HG03108 (cell line): ENCODE data around the gene HLA-DMA.

ENCODE experiments used
- ATAC-seq: cut with Tn5 transposase; IDR thresholded peaks from one replicate; pipeline ENCODE4 v1.9.1; 2021; ENCODE audit warnings: moderate library complexity; ENCODE audit not compliant: unreplicated experiment

HLA-DMA gene

DNA sequence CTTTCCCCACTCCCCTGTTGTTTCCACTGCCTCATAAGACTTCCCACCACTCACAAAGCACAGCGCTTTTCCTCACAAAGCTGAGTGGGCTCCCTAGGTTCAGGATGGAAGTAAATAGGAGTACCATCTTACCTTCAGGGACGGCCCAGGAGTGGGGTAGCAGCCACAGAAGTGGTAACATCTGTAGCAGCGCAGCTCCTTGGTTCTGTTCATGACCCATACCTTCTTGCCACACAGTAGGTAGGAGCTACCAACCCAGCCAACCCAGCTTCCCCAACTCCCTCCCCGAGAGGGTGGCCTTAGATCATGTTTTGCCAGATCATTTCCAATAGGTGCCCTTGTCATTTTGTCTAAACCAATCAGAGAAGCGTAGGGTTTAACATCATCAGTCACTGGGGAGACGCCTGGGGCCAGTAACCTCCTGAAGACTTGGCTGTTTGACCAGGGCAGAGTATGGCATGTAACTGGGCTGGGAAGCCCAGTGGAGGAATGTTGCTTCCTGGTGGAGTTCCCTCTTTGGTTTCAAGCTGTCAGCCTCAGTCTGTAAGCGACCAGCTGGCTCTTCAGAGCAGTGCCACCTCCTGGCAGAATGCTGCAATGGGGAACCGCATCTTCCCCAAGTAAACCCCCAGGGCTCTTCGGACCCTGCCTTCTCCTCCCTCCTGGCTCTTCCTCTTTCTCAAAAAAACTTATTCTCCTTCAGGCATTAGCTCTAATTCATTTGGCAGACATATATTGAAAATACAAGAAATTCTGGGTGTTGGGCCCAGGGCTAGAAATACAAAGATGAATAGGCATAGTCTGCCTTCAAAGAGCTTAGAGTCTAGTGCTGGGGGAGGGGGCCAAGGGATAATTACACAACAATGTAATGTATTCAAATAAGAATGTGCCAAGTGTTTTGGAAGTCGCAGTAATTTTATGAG, at the start of gene HLA-DMA:
Gene HLA-DMA, minus strand, starts transcription at position 281 of the 923 bp plus-strand sequence. Its CDS starts 61 bp downstream, at position 220.
- ATAC-seq, result peak; percentile 82

DNA sequence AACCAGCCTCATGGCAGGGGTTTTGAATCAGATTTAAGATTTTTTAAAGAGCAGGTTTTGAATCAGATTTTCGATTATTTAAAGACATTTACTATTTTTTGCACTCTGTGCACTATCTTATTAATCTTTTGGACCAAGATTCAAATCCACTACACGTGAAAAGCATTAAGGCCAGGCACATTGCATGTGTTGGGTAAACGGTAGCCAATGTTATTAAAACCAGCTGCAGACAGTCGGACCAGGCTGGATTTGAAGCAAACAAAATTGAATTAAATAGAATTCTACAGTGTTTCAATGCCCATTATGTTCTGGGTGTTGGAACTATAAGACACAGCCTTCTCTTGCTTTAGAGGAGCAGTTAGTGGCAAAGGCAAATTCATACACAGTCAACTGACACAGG, 48.8 kb upstream of the HLA-DMA start:
- no peak for ATAC-seq

DNA sequence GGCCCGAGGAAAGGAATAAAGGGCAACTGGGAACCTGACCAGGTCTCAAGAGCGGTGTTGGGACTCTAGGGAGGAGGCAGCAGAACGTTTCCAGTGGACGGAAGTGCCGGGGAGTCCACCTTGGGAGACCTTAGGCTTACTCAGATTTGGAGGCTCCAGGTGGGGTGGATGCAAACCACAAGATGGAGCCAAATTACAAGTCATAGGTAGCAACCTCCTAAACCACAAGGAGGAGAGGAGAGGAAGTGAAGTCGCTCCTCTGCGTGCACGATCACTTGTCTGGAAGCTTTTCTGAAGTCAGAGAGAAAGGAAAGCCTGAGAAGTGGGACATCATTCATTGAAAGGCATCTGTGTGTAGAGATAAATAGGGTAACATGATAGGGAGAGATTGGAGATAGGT, 47.2 kb upstream of the HLA-DMA start:
- no peak for ATAC-seq

DNA sequence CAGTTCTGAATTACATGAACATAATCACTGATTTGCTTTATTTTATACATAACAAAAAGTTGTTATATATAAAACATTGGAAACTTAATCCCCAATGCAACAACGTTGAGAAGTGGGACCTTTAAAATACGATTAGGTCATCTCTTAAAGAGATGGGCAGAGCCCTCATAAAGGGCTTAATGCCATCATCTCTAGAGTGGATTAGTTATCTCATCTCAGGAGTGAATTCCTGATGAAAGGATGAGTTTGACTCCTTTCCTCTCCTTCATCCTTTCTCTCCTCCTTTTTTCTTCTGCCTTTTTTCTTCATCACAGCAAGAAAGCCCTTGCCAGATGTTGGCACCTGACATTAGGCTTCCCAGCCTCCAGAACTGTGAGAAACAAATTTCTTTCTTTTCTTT, 42.6 kb upstream of the HLA-DMA start:
- no peak for ATAC-seq

DNA sequence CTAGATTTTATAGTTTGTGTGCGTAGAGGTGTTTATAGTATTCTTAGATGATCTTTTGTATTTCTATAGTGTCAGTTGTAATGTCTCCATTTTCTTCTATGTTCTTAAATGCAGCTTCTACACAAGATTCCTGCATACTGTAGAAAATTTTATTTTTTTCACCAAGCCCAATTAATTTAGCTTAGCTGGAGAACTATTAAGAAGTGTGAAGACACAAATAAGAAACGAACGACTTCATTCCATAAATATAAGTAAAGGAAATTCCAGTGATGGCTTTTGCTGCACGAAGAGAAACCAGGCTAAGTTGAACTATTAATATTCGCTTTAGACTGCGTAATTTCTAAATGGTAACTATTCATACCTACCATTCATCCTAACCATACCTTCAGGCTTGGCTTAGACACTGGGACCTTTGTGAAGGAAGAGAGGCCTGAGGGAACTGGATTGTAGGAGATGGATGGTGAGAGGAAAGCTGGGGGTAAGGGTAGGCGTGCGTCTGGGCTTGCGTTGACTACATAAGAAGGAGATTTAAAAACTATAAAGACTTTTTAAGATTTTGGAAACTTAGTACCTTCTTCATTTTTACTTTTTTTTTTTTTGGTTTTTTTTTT, 40.6 kb upstream of the HLA-DMA start:
- no peak for ATAC-seq

DNA sequence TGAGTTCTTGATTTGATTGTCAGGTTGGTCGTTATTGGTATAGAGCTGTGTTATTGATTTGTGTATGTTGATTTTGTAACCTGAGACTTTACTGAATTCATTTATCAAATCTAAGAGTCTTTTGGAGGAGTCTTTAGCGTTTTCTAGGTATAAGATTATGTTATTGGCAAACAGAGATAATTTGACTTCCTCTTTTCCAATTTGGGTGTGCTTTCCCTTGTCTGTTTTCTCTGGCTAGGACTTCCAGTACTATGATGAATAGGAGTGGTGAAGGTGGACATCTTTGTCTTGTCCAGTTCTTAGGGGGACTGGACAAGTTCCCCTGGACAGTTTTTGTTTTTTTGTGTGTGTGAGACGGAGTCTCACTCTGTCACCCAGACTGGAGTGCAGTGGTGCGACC, 39.1 kb upstream of the HLA-DMA start:
- ATAC-seq, result no peak

DNA sequence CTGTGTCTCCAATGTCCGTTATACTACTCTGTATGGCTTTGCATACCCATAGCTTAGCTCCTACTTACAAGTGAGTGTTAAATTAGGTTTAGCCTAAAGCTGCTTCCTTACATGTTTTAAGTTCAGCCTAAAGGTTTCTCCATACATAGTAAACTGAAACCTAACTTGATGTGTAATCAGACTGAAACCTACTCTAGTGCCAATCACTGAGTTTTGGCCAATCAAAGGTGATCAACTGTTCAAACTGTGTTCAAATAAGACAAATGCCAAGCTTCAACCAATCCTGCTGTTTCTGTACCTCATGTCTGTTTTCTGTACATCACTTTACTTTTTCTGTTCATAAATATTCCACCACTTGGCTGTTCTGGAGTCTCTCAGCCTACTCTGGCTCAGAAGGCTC, 36.5 kb upstream of the HLA-DMA start:
- ATAC-seq, result no peak

DNA sequence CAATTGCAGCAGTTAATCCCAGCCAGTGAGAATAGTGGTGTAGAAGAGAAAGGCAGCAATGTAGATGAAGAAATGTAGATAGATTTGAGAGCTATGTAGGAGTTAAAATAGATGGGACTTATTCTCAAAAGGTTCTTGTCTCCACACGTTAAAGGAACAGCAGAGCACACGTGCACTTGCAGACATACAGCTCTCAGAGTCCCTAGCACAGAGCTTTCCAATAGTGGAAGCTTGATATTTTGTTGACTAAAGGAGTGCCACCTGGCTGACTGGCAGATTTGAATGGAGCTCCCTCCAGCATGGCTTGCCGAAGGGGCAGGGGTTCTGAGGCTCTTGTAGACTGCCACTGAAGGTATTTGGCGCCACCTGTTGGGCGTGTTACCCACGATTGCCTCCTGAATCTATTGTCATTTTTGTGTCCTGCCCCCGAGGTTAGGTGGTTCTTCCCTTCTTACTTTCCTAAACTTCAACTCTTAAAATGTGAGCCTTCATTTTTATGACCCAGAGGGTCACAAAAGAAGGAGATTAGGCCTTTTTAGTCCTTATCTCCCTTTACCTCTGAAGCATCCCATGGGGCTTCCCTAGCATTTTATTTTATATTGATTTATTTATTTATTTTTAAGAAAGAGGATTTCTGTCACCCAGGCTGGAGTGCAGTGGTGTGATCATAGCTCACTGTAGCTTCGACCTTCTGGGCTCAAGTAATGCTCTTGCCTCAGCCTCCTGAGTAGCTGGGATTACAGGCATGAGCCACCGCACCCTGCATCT, 31.9 kb upstream of the HLA-DMA start:
- ATAC-seq, result peak; percentile 52

DNA sequence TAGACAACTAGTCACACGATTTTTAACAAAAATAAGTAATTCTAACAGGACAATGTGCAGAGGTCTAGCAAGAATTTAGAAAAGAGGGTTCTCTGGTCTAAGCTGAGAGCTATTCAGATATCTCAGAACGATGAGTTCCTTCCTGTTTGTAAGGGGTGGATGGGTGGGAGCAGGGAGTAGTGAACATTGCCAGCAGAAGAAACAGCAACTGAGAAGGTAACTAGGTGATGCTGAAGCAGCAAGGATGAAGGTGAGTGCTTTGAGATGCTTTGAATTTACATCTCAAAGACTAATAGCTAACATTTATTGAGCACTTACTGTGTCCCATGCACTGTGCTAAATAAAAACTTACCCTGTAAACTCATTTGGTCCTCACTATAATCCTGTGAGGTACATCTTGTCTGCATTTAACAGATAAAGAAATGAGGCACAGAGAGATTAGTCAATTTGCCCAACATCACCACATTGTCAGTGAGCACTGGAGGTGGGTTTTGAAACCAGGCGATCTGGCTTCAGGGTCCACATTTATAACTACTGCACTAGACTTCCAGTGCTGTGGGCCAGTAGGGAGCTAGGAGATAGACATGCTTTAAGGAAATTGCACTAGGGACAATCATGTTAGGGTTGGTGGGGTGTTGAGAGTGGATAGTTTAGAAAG, 31.2 kb upstream of the HLA-DMA start:
- no peak for ATAC-seq

DNA sequence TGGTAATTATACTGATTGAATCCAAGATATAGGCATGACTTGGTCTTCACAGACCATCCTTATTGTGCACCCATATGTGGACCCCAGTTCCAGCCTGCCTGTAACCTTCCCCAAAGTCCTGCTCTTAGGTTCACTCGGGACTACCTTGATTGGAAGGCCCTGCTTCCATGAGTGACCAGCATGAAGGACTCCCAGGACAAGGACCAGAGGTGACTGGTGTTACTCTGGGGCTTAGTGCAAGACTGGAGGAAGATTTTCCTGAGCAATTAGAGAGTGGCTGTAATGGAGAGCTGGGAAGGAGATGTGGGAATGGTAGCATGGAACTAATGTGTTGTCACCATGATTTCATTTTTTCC, 30.6 kb upstream of the HLA-DMA start:
- ATAC-seq, result no peak

DNA sequence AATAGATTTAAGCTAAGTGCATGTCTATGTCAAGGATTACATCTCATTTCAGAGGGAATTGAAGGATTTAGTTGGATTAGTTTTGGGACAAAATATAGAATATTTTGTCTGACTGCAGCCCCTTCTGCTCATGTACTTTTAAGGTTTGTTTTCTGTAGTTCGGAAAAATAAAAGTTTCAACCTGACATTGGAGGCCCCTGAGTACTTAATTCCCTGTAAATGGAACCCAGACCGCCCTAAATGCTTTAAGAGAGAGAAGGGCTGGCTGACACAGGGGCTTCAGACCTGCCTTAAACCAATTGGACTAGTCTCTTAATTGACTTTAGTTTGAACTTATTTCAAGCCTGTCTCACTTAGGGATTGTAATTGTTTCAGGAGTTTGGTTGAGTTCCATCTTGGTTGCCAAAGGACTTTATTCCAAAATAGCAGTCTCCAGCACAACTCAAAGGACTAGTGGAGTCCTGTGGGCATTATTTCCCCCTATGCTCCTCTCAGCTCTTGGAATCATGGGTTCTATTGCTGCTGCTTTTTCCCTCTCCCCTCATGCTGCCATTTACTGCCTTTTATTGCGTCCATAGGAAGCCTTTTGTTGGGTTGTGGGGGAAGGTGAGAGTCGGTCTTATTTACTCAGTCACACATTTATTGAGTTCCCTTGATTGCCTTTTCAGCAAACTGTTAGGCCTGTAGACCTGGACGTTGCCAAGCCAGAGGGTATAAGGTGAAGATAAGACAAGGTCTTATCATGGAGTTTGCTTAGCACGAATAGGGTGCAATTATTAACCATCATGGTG, 30.0 kb upstream of the HLA-DMA start:
- no peak for ATAC-seq

DNA sequence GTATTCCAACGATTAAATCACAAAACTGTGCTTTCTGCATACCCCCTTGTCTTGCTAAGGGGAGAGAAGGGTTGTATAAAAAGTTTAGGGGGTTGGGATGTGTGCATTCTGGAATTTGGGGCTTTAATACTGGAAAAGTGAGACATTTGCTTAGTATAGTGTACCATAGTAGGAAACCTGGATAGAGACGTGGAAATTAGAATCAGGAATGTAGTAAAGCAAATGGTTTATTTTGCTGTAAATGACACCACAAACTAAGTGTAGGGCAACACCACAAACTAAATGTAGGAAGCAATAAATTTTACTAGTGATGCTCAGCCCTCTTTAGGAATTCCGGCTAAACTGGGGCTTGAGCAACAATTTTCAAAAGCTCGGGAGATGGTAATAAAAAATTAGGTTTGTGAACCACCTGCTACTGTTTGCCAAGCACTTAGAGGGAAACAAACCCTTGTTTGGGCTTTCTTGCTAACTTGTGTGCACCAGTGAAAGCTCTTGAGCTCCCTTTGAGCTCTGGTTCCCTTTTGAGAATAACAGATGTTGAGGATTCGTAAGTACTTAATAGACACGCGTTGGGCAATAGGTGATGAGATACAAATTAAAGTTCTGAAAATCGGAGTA, 29.3 kb upstream of the HLA-DMA start:
- ATAC-seq, result no peak

DNA sequence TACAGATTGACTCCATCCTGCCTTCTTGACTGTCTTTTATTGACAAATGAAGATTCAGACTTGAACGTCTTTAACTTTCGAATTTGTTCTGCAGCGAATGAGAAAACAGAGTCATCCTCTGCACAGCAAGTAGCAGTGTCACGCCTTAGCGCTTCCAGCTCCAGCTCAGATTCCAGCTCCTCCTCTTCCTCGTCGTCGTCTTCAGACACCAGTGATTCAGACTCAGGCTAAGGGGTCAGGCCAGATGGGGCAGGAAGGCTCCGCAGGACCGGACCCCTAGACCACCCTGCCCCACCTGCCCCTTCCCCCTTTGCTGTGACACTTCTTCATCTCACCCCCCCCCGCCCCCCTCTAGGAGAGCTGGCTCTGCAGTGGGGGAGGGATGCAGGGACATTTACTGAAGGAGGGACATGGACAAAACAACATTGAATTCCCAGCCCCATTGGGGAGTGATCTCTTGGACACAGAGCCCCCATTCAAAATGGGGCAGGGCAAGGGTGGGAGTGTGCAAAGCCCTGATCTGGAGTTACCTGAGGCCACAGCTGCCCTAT, 27.7 kb upstream of the HLA-DMA start:
- no peak for ATAC-seq

DNA sequence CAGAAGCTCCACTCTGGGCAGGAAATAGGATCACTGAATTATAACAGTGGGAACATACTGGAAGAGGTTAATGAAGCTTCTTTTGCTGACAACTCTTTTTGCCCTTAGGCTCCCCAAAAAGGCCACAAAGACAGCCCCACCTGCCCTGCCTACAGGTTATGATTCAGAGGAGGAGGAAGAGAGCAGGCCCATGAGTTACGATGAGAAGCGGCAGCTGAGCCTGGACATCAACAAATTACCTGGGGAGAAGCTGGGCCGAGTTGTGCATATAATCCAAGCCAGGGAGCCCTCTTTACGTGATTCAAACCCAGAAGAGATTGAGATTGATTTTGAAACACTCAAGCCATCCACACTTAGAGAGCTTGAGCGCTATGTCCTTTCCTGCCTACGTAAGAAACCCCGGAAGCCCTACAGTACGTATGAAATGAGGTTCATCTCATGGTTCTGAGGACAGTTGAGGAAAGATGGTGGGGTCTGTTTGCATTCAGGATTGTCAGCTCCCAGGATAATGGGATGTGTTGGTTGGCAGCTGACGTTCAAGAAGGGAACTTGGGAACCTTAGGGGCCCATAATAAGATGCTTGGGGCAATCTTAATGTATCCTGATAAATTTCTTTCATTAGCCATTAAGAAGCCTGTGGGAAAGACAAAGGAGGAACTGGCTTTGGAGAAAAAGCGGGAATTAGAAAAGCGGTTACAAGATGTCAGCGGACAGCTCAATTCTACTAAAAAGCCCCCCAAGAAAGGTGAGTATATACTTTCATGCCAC, 27.0 kb upstream of the HLA-DMA start:
- no peak for ATAC-seq

DNA sequence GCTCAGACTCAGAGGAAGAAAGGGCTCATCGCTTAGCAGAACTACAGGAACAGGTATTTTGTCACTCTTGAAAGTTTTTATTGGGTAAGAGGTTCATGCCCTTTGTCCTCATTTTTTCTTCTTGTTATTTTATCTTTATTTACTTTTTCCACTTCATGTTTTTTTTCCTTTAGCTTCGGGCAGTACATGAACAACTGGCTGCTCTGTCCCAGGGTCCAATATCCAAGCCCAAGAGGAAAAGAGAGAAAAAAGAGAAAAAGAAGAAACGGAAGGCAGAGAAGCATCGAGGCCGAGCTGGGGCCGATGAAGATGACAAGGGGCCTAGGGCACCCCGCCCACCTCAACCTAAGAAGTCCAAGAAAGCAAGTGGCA, 25.0 kb upstream of the HLA-DMA start:
- no peak for ATAC-seq

DNA sequence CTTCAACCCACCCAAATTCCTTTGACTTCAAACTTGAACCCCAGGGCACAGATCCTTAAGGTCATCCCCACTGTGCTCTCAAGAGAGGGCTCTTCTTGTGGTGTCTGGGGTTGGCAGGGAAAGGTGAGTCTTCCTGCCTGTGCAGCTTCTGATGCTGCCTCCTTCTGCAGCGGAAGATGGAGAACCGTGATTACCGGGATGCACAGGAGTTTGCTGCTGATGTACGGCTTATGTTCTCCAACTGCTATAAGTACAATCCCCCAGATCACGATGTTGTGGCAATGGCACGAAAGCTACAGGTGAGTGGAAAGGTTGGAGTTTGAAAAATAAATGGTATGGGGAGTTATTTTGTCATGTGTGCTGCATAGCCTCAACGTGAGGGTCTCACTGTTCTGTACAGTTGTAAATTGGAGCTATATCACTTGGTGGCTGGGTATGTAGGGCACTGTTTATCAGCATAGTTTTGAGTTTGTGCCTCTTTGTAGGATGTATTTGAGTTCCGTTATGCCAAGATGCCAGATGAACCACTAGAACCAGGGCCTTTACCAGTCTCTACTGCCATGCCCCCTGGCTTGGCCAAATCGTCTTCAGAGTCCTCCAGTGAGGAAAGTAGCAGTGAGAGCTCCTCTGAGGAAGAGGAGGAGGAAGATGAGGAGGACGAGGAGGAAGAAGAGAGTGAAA, 24.5 kb upstream of the HLA-DMA start:
- no peak for ATAC-seq

DNA sequence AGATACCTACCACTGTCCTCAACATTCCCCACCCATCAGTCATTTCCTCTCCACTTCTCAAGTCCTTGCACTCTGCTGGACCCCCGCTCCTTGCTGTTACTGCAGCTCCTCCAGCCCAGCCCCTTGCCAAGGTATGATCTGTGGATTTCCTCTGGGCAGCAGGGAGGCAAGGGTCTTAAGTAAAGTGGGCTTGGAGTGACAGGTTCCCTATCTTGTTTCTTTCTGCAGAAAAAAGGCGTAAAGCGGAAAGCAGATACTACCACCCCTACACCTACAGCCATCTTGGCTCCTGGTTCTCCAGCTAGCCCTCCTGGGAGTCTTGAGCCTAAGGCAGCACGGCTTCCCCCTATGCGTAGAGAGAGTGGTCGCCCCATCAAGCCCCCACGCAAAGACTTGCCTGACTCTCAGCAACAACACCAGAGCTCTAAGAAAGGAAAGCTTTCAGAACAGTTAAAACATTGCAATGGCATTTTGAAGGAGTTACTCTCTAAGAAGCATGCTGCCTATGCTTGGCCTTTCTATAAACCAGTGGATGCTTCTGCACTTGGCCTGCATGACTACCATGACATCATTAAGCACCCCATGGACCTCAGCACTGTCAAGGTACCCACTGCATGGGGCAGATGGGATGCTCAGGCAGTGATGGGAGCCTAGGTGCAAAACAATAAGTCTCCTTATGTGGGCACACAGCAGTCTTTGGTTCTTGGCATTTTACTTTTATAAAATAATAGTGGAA, 23.6 kb upstream of the HLA-DMA start:
- ATAC-seq, result no peak

DNA sequence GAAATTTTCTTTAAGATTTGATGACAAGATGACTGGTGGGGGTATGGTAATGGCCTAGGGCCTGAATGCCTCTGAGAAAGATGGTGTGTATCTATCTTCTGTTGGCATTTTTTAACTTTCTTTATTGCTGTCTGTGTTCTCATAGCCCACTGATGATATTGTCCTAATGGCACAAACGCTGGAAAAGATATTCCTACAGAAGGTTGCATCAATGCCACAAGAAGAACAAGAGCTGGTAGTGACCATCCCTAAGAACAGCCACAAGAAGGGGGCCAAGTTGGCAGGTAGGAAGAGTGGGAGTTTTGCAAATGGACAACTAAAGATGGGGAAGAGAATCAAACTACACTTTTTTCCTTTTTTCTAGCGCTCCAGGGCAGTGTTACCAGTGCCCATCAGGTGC, 23.0 kb upstream of the HLA-DMA start:
- ATAC-seq, result no peak
